Smooth muscle cell of the brain vasculature (primary cell): ENCODE data around the gene MTA1.

Experiments used
- DNase-seq: peaks from one replicate; pipeline ENCODE4 v3.0.0-alpha.2; 2012; ENCODE audit warnings: low read depth, low spot score

MTA1 gene

GRCh38 chr14:105465209-105466031, 45.8 kb downstream of the MTA1 start:
- DNase-seq: no peak

- DNase-seq: no peak
These were observed 47.1 kb downstream of the MTA1 start for GRCh38 chr14:105466531-105467248.

GRCh38 chr14:105467249-105467941, 47.8 kb downstream of the MTA1 start:
- no peak for DNase-seq

GRCh38 chr14:105467942-105468471, 48.4 kb downstream of the MTA1 start:
- DNase-seq: no peak

- no peak for DNase-seq
These were observed 49.1 kb downstream of the MTA1 start for GRCh38 chr14:105468621-105469241.

DNA sequence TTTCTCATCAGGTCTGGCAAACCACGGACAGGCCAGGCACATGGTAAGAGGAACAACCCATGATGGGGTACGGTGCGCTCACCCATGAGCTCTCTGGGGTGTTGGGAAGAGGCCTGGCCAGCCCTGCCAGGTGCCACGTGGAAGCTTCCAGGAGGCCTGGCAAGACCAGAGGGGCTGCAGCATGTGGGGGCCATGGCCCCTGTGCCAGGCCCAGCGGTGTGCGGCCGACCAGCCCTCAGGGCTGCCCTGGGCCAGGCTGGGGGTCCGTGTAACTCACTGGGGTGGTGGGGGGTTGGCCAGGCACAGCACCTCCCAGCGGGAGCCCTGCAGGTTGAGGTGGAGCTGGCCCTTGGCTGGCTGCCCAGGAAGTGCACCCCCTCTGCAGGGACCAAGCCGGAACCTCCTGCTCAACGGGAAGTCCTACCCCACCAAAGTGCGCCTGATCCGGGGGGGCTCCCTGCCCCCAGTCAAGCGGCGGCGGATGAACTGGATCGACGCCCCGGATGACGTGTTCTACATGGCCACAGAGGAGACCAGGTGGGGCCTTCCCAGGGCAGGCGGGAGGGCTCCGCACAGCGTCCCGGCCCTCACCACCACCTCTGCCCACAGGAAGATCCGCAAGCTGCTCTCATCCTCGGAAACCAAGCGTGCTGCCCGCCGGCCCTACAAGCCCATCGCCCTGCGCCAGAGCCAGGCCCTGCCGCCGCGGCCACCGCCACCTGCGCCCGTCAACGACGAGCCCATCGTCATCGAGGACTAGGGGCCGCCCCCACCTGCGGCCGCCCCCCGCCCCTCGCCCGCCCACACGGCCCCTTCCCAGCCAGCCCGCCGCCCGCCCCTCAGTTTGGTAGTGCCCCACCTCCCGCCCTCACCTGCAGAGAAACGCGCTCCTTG, 50.1 kb downstream of the MTA1 start:
- no peak for DNase-seq

DNA sequence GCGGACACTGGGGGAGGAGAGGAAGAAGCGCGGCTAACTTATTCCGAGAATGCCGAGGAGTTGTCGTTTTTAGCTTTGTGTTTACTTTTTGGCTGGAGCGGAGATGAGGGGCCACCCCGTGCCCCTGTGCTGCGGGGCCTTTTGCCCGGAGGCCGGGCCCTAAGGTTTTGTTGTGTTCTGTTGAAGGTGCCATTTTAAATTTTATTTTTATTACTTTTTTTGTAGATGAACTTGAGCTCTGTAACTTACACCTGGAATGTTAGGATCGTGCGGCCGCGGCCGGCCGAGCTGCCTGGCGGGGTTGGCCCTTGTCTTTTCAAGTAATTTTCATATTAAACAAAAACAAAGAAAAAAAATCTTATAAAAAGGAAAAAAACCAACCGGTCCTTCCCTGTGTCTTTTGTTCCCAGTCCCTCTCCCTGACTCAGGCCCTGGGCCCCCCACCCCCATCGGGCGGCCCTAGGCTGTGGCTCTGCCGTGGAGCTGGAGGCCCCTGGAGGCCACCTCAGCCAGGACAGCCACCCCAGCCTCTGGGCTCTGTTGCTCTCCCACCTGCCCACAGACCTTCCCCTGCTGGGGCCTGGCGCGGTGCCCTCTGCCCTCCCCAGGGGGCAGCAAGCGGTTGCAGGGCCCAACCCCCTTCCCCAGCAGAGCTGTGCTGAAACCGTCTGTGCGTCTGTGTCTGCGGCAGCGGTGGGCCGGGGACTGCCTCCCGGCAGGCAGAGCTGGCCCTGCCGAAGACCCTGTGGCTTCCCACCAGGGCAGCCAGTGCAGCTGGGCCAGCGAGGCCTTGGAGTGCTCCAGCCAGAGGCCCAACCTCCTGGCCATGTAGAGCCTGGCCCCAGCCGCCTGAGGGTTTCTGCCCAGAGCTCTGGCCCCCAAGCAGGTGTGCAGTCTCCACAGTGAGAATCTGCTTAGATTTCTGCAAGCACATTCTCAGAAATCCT, 51.0 kb downstream of the MTA1 start:
- DNase-seq: no peak

- no peak for DNase-seq
These were observed 51.7 kb downstream of the MTA1 start for GRCh38 chr14:105471297-105471821.

- no peak for DNase-seq
These were observed 52.3 kb downstream of the MTA1 start for GRCh38 chr14:105471823-105472485.

DNA sequence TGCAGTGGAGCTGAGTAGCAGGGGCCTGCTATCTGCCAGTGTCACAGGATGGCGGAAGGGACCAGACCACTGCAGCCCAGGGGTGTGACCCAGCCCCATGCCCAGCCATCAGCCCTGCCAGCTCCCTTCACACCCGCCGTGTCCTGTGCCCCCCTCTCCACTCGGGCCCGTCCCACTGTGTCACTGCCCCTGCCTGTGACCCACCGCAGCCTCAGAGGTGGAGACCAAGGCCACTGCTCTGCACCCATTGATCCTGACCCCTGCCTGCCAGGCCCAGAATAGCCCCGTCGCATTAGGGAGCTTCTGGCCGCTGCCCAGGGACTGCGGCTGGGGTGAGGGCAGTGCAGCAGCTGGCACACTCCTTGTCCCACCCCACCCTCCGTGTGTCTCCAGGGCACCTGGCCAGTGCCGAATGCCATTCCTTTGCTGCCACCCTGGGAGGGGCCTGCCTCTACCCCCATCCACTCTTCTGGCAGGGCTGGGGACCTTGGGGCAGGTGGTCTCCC, 52.9 kb downstream of the MTA1 start:
- DNase-seq: no peak

DNA sequence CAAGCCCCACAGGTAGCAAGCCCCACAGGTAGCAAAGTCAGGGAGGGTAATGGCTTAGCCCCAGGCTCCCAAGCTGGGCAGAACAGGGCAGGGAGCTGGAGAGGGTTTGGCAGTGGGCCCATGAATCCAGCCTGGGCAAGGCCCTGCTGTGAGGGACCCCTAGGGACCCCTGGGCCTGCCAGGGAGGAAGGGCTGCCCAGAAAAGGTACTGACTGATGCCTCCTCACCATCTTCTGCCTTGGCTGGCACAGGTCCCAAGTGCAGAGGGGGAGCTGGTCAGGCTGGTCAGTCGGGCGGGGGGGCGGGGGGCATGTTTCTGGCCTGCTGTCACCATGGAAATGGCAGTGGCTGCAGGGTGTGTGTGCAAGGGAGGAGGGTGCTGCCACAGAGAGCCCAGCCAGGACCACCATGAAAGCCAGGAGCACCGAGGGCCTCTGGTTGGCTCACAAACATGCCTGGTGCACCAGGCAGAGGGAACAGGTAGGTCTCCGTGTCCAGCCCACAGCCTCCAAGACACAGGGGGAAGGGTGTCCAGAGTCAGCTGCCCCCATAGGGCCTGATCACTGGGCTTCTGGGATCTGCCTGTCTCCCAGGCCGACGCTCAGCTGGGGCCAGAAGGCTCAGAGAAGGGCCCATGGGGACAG, 53.5 kb downstream of the MTA1 start:
- DNase-seq: no peak

DNA sequence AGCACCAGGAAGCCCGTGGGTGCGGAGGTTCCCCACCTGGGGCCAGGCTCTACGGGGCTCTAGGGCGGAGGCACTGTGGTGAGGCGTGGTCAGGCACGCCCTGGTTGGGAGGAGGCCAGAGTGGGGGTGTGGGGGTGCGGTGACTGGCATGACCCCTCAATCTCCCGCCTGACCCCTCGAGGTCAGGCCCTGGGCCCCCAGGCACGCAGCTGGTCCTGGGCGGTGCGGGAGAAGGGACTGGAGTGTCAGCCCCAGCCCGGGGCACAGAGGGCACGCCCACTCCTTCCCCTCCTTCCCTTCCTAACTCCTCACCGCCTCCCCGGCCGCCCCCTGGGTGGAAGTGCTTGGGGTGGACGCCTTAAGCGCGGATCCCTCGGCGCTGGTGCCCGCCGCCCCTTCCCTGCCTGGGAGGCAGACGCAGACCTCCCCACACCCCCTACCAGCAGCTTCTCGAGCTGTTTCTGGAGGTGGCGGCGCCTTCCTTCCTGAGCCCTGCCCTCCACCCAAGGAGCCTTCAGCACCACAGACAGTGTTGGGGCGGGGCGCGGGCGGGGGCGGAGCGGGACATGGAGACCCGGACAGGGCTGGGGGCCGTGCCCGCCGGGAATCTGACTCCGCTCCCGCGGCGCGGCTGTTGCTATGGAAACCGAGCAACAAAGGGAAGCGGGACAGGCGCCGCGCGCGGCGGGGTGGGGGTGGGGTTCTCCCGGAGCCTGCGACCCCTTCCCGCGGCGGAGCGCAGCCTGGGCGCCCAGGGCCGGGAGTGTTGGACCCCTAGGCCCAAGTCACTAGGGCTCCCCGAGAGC, 54.3 kb downstream of the MTA1 start:
- no peak for DNase-seq

GRCh38 chr14:105474483-105475268, 55.0 kb downstream of the MTA1 start, which contains the start of gene CRIP2:
Gene CRIP2 (plus strand): TSS chr14:105474821. CDS start chr14:105474863, 42 bp downstream.
- no peak for DNase-seq

DNA sequence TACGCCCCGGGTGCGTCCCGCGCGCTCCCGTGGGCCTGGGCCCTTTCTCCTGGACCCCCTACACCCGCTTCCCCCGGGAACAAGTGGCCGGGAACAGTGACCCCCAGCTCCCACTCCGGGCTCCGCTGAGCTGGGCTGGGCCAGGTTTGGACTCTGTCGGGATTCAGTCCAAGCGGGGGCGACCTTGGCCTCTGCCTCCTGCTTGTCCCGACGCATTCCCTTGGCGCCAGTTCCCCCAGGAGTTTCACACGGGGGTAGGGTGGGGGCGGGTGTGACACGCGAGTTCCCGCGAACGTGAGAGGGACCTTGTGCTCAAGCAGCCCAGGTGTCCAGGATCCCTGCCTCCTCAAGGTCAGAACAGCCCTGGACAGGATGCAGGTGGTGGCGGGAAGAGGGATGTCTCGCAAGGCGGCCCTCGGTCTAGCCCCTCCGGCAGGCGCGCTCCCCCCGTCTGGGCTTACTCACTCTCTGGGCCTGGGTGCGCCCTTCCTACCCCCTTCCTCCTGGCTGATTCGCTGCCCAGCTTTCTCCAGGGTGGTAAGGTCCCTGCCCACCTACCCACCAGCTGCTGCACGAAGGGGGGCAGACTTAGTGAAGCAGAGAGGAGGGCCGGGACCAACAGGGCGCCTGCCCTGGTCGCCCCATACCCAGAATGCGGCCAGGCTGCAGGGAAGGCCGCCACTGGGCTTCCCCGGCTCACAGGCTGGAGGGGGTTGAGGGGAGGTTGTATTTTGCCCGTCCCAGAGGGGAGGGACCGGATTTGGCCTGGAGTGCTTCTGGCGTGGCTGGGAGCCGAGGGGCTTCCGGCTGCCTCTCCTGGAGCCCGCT, 55.9 kb downstream of the MTA1 start:
- DNase-seq: no peak

DNA sequence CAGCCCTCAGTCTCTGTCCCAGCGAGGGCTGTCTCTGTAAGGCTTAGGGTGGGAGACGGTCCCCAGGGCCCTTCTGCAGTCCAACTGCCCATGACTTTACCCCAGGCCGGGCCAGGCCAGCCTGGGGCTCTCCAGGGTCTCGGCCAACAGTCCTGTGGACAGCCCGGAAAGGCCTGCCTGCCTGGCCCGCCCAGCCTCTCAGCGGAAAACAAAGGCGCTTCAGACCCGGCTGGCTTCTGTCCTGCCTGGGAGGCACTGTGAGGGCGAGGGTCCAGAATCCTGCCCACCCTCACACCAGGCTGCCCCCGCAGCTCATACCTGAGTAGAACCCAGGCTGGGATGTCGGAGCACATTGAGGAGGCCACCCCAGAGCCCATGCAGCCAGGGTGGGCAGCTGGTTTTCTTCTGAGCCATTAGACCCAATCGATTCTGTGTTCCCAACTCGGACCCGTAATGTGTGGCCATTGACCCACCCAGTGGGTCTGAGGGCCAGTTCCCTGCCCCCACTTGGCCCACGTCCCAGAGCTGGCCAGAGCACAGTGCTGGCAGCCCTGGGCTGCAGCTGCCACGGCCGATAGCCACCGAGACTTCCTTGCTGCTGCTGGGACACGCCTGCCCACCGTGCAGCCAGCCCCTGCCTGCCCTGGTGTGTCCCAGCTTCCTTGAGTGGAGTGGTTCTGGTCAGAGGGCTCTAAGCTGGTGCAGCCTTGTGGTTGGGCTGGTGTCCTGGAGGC, 56.6 kb downstream of the MTA1 start:
- DNase-seq: no peak
